Stomach (tissue), 4 donors: ENCODE results near the gene GLTPD2.

Experiments
- EP300 ChIP-seq: sonication (generic); formaldehyde crosslinking; IDR thresholded peaks from one replicate; pipeline ENCODE4 v1.6.1; 2017; ENCODE audit warnings: antibody characterized with exemption
- POLR2AphosphoS5 ChIP-seq, 3 donors: sonication (generic); formaldehyde crosslinking; IDR thresholded peaks; one replicate each; pipeline ENCODE4 v1.6.1; 2016; ENCODE audit warnings: antibody characterized with exemption in 3 of 3
- TF ChIP-seq, protein P1 (sequence below), 7 experiments: fragments of 450-650 bp in 4 of 7; fragments of 200-600 bp in 3 of 7; sonication (generic) in 3 of 7; IDR thresholded peaks; one replicate each; pipeline ENCODE4 v1.5.1; 2016 to 2019; ENCODE audit warnings: antibody characterized with exemption in 7 of 7, control low read depth in 2 of 7, mild to moderate bottlenecking in 1 of 7

DNA sequence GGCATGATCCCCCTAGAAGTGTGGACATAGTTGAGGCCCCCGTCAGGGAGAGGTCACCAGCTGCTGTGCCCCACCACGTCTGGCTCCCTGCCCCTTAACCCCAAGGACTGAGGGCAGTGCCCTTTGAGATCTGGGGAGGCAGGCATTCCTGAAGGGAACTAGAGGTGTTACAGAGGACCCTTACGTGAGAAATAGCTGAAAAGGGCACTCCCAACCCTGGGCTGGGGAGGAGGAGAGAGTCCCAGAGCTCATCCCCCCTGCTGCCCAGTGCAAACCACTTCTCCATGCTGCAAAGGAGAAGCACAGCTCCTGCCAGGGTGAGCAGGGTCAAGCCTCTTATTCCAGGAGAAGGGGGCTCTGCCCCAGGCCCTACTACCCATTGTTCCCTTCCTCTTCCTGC, 34.1 kb downstream of the GLTPD2 start:
- TF ChIP-seq POLR2AphosphoS5 (IDR thresholded peaks at IDR 0.05) (no peak), EP300 (no peak)
- TF ChIP-seq, protein P1, sequence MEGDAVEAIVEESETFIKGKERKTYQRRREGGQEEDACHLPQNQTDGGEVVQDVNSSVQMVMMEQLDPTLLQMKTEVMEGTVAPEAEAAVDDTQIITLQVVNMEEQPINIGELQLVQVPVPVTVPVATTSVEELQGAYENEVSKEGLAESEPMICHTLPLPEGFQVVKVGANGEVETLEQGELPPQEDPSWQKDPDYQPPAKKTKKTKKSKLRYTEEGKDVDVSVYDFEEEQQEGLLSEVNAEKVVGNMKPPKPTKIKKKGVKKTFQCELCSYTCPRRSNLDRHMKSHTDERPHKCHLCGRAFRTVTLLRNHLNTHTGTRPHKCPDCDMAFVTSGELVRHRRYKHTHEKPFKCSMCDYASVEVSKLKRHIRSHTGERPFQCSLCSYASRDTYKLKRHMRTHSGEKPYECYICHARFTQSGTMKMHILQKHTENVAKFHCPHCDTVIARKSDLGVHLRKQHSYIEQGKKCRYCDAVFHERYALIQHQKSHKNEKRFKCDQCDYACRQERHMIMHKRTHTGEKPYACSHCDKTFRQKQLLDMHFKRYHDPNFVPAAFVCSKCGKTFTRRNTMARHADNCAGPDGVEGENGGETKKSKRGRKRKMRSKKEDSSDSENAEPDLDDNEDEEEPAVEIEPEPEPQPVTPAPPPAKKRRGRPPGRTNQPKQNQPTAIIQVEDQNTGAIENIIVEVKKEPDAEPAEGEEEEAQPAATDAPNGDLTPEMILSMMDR (IDR thresholded peaks at IDR 0.05), result no peak
